Measurements from ENCODE around the gene IARS1.
A peak's percentile ranks its signal among the peaks of the same experiment; 100 is the strongest.

Gene IARS1
- total RNA-seq, result 171 to 1,315 (median 450) reads per million in 9 experiments

DNA sequence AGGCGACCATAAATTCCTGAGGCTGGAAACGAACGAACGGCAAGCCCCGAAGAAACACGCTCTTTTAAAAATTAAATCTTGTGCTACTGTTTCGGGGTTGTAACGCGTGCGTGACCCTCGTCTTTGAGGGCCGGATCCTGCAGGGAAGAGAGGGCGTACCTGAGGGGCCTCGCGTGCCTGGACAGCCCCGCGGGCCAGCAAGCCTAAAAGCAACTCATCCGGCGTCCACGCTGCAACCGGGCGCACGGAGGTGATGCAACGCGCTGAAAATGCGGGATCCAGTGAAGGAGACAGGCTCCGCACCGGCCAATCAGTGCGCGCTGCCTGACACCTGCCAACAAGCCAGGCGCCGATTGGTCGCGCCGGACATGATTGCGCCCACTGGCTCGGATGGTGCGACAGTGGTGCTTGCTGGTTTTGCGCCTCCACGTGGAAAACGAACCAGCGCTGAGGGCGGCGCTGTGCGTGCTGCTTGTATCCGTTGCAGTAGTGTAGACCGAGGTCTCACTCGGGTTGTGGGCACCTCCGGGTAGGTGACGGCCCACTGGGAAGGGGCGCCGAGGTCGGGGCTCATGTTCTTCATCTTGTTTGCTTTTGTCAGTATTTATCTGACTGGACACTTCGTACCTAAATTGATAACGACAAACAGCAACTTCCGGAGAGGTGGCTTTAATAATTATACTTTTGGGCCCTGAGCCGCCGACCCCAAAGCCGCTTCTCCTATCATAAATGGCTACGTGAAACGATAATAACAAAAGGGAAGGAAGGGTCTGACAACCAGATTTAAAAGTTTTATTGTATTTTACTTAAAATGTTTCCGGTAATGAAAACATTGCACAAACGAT lies at the start of gene IARS1:
TSS of gene IARS1 (minus strand) at position 246 of the 845 bp plus-strand sequence. CDS start 4,278 bp downstream, outside the sequence.
- Mint-ChIP-seq H3K4me3 (peak within 1 kb of the TSS; percentile 93 to 99), H3K27me3 (no peaks in the 10 kb centered on the region), H3K4me1 (ENCODE audit: low read depth in 2 of 2) (peaks cover 28 to 42% of the 10 kb centered on the region in 2 donors), H3K9me3 (no peaks in the 10 kb centered on the region), H3K36me3 (ENCODE audit: insufficient read depth) (peaks cover 38% of the 10 kb centered on the region), H3K27ac (peak within 1 kb of the TSS; percentile 96 to 99)
- DNase-seq (peak; percentile 99 to 100 (median 100)), ATAC-seq (replicated peaks) (peak; percentile 96)

DNA sequence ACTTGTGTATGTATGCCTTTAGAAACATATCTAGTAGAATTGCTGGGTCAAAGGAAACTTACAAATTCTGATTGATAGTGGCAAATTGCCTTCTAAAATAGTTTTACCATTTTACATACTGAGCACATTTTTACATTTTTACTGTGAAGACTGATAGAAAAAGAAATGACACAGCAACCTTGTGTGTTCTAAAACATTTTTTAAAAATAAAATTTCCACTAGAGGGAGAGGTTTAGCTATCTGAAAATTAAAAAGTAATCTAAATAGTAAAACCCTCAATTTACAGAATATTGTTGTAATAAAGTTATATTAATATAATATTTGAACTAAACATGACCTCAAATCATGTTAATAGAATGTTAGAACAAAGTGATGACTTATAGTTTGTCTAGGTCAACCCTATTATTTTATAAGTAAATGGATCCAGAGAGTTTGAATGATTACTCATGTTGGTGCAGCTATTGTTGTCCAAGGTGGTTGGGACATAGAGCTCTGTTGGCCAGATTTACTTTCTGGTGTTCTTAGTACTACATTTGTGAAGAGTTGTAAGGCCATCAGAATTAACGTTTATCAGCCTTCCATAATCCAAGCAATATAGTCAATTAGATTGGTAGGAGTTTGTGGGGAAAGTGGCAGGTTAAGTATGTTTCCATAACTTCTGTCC lies 49.5 kb upstream of the IARS1 start:
- no peaks in the 10 kb centered on the region for H3K27me3 Mint-ChIP-seq
- peaks cover 3 to 7% of the 10 kb centered on the region in 2 donors for H3K9me3 Mint-ChIP-seq
- H3K36me3 Mint-ChIP-seq (ENCODE audit: insufficient read depth), result no peaks in the 10 kb centered on the region
- ATAC-seq (replicated peaks) (no peak), DNase-seq (no peak)
- no peaks in the 10 kb centered on the region for H3K4me1 Mint-ChIP-seq (ENCODE audit: low read depth in 2 of 2)
- H3K27ac Mint-ChIP-seq, result no peak overlapping the region
- no peak overlapping the region for H3K4me3 Mint-ChIP-seq

- no peak overlapping the region for H3K4me3 Mint-ChIP-seq
- ATAC-seq (replicated peaks) (no peak), DNase-seq (no peak)
- no peaks in the 10 kb centered on the region for H3K36me3 Mint-ChIP-seq (ENCODE audit: insufficient read depth)
- no peaks in the 10 kb centered on the region for H3K4me1 Mint-ChIP-seq (ENCODE audit: low read depth in 2 of 2)
- H3K27ac Mint-ChIP-seq, result no peak overlapping the region
- H3K27me3 Mint-ChIP-seq, result no peaks in the 10 kb centered on the region
- H3K9me3 Mint-ChIP-seq, result peaks cover 3 to 7% of the 10 kb centered on the region in 2 donors
These were observed 48.1 kb upstream of the IARS1 start for GRCh38 chr9:92341578-92341977.

DNA sequence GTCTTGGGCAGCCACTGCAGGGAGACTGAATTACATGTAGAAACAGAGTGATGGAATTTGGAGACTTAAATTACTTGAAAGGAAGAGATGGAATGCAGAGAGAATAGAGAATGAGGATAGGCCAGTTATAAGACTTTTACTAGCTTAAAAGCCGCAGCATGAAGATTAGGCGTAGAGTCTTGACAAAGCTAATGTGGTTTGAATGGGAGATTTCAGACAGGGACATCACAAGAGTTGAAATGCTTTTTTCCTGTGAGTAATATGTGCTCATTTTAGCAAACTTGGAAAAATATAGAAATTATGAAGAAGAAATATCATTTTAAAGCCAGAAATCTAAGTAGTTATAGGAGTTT lies 39.8 kb upstream of the IARS1 start:
- Mint-ChIP-seq H3K4me1 (ENCODE audit: low read depth in 2 of 2) (no peaks in the 10 kb centered on the region), H3K36me3 (ENCODE audit: insufficient read depth) (peaks cover 3% of the 10 kb centered on the region), H3K27me3 (no peaks in the 10 kb centered on the region), H3K27ac (no peak overlapping the region), H3K9me3 (no peaks in the 10 kb centered on the region), H3K4me3 (no peak overlapping the region)
- DNase-seq (no peak), ATAC-seq (replicated peaks) (no peak)

DNA sequence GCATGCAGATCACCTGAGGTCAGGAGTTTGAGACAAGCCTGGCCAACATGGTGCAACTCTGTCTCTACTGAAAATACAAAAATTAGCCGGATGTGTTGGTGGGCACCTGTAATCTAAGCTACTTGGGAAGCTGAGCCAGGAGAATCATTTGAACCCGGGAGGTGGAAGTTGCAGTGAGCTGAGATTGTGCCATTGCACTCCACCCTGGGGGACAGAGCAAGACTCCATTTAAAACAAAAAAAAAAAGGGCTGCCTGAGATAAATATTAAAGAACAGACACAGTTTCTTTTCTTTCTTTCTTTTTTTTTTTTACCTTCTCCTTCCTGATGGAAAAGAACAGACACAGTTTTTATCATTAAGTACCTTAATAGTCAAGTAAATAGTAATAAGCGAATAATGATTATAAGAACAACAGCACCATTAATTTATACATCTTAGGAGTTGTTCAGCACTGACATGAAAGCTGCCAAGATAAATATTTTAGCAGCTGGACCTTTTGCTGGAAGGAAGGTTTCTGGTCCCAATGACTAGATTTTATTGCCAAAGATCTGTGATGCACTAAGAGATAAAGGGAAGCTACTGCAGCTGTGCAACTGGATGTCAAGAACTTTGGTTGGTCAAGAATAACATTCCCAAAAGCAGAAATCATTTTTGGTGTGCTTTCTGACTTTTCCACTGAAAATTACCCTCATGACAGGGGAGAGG lies 39.2 kb upstream of the IARS1 start:
- no peaks in the 10 kb centered on the region for H3K4me1 Mint-ChIP-seq (ENCODE audit: low read depth in 2 of 2)
- no peak for DNase-seq
- no peaks in the 10 kb centered on the region for H3K27me3 Mint-ChIP-seq
- H3K36me3 Mint-ChIP-seq (ENCODE audit: insufficient read depth), result peaks cover 3% of the 10 kb centered on the region
- no peak overlapping the region for H3K4me3 Mint-ChIP-seq
- no peak overlapping the region for H3K27ac Mint-ChIP-seq
- H3K9me3 Mint-ChIP-seq, result no peaks in the 10 kb centered on the region
- ATAC-seq (replicated peaks), result no peak

- H3K27me3 Mint-ChIP-seq, result no peaks in the 10 kb centered on the region
- peaks cover 18% of the 10 kb centered on the region for H3K36me3 Mint-ChIP-seq (ENCODE audit: insufficient read depth)
- H3K27ac Mint-ChIP-seq, result no peak overlapping the region
- no peak for DNase-seq
- no peak overlapping the region for H3K4me3 Mint-ChIP-seq
- peaks cover 14 to 22% of the 10 kb centered on the region in 2 donors for H3K4me1 Mint-ChIP-seq (ENCODE audit: low read depth in 2 of 2)
- no peak for ATAC-seq (replicated peaks)
- no peaks in the 10 kb centered on the region for H3K9me3 Mint-ChIP-seq
These were observed 34.7 kb upstream of the IARS1 start for GRCh38 chr9:92328225-92328624.

- H3K4me3 Mint-ChIP-seq, result peak overlapping the region in 1 of 2 donors; percentile 93
- H3K4me1 Mint-ChIP-seq (ENCODE audit: low read depth in 2 of 2), result peaks cover 16 to 26% of the 10 kb centered on the region in 2 donors
- H3K27ac Mint-ChIP-seq, result no peak overlapping the region
- H3K9me3 Mint-ChIP-seq, result no peaks in the 10 kb centered on the region
- peaks cover 23% of the 10 kb centered on the region for H3K36me3 Mint-ChIP-seq (ENCODE audit: insufficient read depth)
- DNase-seq (no peak), ATAC-seq (replicated peaks) (no peak)
- no peaks in the 10 kb centered on the region for H3K27me3 Mint-ChIP-seq
These were observed 33.9 kb upstream of the IARS1 start for GRCh38 chr9:92327283-92327850.

GRCh38 chr9:92325991-92326500 lies 32.5 kb upstream of the IARS1 start:
- Mint-ChIP-seq H3K27ac (peak overlapping the region; percentile 97 to 99), H3K36me3 (ENCODE audit: insufficient read depth) (peaks cover 23% of the 10 kb centered on the region), H3K9me3 (no peaks in the 10 kb centered on the region), H3K4me1 (ENCODE audit: low read depth in 2 of 2) (peaks cover 16 to 26% of the 10 kb centered on the region in 2 donors), H3K4me3 (peak overlapping the region; percentile 93 to 97), H3K27me3 (no peaks in the 10 kb centered on the region)
- DNase-seq, result no peak
- ATAC-seq (replicated peaks), result no peak

DNA sequence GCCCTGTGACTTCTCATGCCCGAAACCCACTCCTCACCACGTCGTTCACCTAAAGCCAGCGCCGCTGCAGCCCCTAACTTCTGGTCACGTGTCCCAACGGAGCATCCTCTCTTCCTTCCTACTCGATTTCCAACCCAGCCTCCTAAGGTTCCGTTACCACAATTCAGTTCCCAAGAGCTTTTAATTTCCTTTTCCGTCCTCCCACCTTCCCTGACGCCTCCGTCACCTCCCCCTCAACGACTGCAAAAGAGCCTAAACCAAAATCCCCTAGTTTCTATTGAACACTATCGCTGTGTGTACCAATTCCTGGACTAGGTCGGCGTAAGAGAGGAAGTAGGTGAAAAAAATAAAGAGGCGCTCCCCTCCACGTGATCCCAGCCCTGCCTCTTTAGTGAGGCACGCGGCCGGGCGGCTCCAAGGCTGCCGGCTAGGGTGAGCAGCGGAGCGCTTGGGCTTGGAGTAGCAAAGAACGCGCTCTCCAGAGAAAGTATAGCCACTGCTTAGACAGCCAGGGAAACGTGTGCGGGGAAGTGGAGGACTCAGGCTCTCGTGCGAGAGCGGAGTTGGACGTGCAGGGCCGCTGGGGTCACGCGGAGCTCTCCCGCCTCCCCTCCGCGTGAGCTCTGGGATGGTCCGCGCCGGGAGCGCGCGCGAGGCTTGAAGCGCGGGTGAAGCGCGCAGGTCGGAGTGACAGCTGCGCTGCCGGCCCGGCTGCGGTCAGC lies 31.9 kb upstream of the IARS1 start, which contains the start of the genes CENPP and NOL8:
TSS of gene CENPP (plus strand) at position 685 of the 722 bp plus-strand sequence.
TSS of gene NOL8 (minus strand) at position 82 of the 722 bp plus-strand sequence. CDS start 1,189 bp downstream, outside the sequence.
- H3K9me3 Mint-ChIP-seq, result no peaks in the 10 kb centered on the region
- peak within 1 kb of the TSS; percentile 93 to 97 for H3K4me3 Mint-ChIP-seq
- H3K4me1 Mint-ChIP-seq (ENCODE audit: low read depth in 2 of 2), result peaks cover 16 to 26% of the 10 kb centered on the region in 2 donors
- H3K27ac Mint-ChIP-seq, result peak within 1 kb of the TSS; percentile 97 to 99
- peak; percentile 94 for ATAC-seq (replicated peaks)
- peak; percentile 76 to 81 (median 79) for DNase-seq
- peaks cover 25% of the 10 kb centered on the region for H3K36me3 Mint-ChIP-seq (ENCODE audit: insufficient read depth)
- H3K27me3 Mint-ChIP-seq, result no peaks in the 10 kb centered on the region

- H3K36me3 Mint-ChIP-seq (ENCODE audit: insufficient read depth), result peaks cover 27% of the 10 kb centered on the region
- no peaks in the 10 kb centered on the region for H3K27me3 Mint-ChIP-seq
- ATAC-seq (replicated peaks) (peak; percentile 9), DNase-seq (no peak)
- peaks cover 18 to 26% of the 10 kb centered on the region in 2 donors for H3K4me1 Mint-ChIP-seq (ENCODE audit: low read depth in 2 of 2)
- H3K4me3 Mint-ChIP-seq, result peak overlapping the region; percentile 93 to 97
- no peaks in the 10 kb centered on the region for H3K9me3 Mint-ChIP-seq
- peak overlapping the region; percentile 97 to 99 for H3K27ac Mint-ChIP-seq
These were observed 31.4 kb upstream of the IARS1 start for GRCh38 chr9:92324889-92325268.

GRCh38 chr9:92324431-92324830 lies 30.9 kb upstream of the IARS1 start:
- H3K27me3 Mint-ChIP-seq, result no peaks in the 10 kb centered on the region
- ATAC-seq (replicated peaks), result no peak
- H3K36me3 Mint-ChIP-seq (ENCODE audit: insufficient read depth), result peaks cover 25% of the 10 kb centered on the region
- H3K27ac Mint-ChIP-seq, result peak overlapping the region; percentile 97 to 99
- no peak for DNase-seq
- peak overlapping the region; percentile 93 to 97 for H3K4me3 Mint-ChIP-seq
- peaks cover 18 to 26% of the 10 kb centered on the region in 2 donors for H3K4me1 Mint-ChIP-seq (ENCODE audit: low read depth in 2 of 2)
- H3K9me3 Mint-ChIP-seq, result no peaks in the 10 kb centered on the region

DNA sequence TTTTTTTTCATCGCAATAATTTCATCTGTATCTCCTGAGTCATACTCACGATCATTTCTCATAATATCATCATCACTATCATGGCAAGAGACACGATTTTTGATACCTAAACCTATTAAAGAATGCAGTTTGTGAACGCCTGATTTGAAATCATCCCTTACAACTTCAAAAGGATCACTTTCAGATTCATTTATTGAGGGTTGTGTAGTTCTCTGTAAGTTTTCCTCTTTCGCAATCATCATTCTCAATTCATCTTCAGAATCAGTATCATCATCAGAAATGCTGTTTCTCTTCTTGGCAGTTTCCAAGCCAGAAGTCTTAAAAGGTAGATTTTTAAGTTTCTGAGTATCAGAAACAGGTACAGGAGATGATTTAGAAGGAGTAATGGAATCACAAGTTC lies 22.0 kb upstream of the IARS1 start:
- H3K4me3 Mint-ChIP-seq, result no peak overlapping the region
- DNase-seq (no peak), ATAC-seq (replicated peaks) (no peak)
- H3K27ac Mint-ChIP-seq, result no peak overlapping the region
- H3K4me1 Mint-ChIP-seq (ENCODE audit: low read depth in 2 of 2), result peaks cover 16 to 26% of the 10 kb centered on the region in 2 donors
- H3K36me3 Mint-ChIP-seq (ENCODE audit: insufficient read depth), result peaks cover 45% of the 10 kb centered on the region
- H3K27me3 Mint-ChIP-seq, result no peaks in the 10 kb centered on the region
- H3K9me3 Mint-ChIP-seq, result no peaks in the 10 kb centered on the region
